NT2/D1 (cell line): Measurements from ENCODE around the gene PTPRT.

ENCODE experiments used
- DNase-seq: peaks from one replicate; pipeline ENCODE4 v3.0.0-alpha.2; 2011; ENCODE audit warnings: low read depth, low spot score
- H3K27me3 ChIP-seq: 2 replicates; pipeline ENCODE4 v1.6.0; 2011; ENCODE audit warnings: mild to moderate bottlenecking; ENCODE audit not compliant: insufficient read length, insufficient read depth
- H3K36me3 ChIP-seq: 2 replicates; pipeline ENCODE4 v1.6.1; 2011; ENCODE audit warnings: mild to moderate bottlenecking, low read length, mixed read lengths; ENCODE audit not compliant: insufficient read depth, insufficient read length
- H3K4me1 ChIP-seq: 2 replicates; pipeline ENCODE4 v1.5.1; 2011; ENCODE audit not compliant: insufficient read depth, insufficient read length
- H3K4me3 ChIP-seq: 2 replicates; pipeline ENCODE4 v1.5.1; 2011; ENCODE audit warnings: low read depth; ENCODE audit not compliant: insufficient read length
- H3K9ac ChIP-seq: 2 replicates; pipeline ENCODE4 v1.6.0; 2011; ENCODE audit warnings: low read depth; ENCODE audit not compliant: insufficient read length
- H3K9me3 ChIP-seq: 2 replicates; pipeline ENCODE4 v1.5.1; 2011; ENCODE audit warnings: mild to moderate bottlenecking, low read length; ENCODE audit not compliant: insufficient read depth
- SUZ12 ChIP-seq: IDR thresholded peaks from 2 replicates; pipeline ENCODE4 v1.6.1; 2011; ENCODE audit not compliant: insufficient read length, insufficient read depth; ENCODE audit errors: extremely low read depth
- YY1 ChIP-seq: IDR thresholded peaks from 2 replicates; pipeline ENCODE4 v1.6.1; 2011; ENCODE audit not compliant: insufficient read length, insufficient read depth
- ZNF274 ChIP-seq: IDR thresholded peaks from 2 replicates; pipeline ENCODE4 v1.6.1; 2011; ENCODE audit warnings: mild to moderate bottlenecking, low read depth, low read length

Gene PTPRT

DNA sequence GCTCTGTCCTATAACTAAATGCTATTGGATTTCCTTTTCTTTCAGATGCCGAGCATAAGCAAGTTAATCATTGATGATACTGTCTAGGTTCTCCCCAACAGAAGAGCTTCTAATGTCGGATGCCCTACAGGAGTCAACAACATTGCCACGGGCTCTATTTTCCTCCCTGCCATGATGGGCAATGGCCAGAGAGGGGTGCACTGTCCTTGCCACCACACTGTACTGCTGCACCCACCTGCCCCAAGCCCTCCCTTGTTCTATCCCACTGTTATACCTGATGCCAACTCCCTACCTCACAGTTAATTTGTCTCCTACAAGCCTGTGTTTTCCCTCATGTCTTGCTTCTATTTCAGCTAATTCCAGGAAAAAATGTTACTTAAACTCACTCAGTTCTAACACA is 797.9 kb downstream of the PTPRT start:
- TF ChIP-seq YY1, result no peak
- TF ChIP-seq ZNF274, result no peak
- TF ChIP-seq SUZ12, result no peak

DNA sequence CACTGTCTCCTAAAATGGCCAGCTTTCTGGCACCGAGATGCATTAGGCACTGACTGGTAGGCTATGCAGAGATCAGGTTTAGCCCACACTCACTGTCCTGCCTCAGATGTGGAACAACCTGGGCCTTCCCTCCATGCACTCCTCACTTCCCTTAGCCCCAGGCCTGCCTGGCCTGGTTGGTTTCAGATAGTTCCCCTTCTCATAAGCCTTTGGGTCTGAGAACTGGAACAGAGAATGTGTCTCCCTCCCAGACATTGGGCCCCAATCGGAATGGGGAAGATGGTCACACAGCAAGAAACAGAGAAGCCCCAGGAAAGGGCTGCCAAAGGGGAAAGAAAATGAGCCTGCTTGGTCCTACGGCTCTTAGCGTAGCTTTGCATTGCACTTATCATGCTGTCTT is 809.4 kb downstream of the PTPRT start:
- H3K36me3 ChIP-seq, result no peaks in the 10 kb centered on the region
- no peak overlapping the region for H3K4me3 ChIP-seq
- DNase-seq, result no peak
- H3K9me3 ChIP-seq, result no peaks in the 10 kb centered on the region
- no peak overlapping the region for H3K9ac ChIP-seq
- TF ChIP-seq ZNF274 (no peak), YY1 (no peak), SUZ12 (no peak)
- H3K27me3 ChIP-seq, result no peaks in the 10 kb centered on the region
- H3K4me1 ChIP-seq, result no peaks in the 10 kb centered on the region

More for the DNA sequence above, 797.9 kb downstream of the PTPRT start:
- Histone ChIP-seq H3K9me3 (no peaks in the 10 kb centered on the region), H3K36me3 (no peaks in the 10 kb centered on the region), H3K27me3 (no peaks in the 10 kb centered on the region), H3K9ac (no peak overlapping the region), H3K4me3 (no peak overlapping the region), H3K4me1 (no peaks in the 10 kb centered on the region)
- no peak for DNase-seq

DNA sequence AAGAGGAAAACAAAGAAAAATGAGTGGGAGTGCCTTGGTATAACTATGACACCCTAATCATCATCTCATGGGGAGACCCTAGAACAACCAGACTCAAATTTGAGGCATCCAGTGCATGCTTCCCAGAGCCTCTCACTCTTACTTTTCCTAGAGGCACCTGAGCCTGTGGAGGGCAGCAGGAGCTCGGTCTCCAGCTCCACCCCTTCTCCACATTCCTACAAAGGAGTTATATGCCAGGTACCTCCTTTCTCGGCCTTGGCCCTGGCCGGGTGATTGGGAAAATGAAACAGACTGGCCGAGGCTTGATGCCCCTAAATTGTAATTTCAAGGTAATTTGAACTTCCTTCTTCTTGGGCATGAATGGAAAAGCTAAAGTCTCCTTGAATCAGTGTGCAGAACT is 810.3 kb downstream of the PTPRT start:
- no peak overlapping the region for H3K4me3 ChIP-seq
- H3K9me3 ChIP-seq, result no peaks in the 10 kb centered on the region
- no peak overlapping the region for H3K9ac ChIP-seq
- TF ChIP-seq ZNF274, result no peak
- no peak for TF ChIP-seq YY1
- TF ChIP-seq SUZ12, result no peak
- H3K36me3 ChIP-seq, result no peaks in the 10 kb centered on the region
- no peak for DNase-seq
- H3K27me3 ChIP-seq, result no peaks in the 10 kb centered on the region
- no peaks in the 10 kb centered on the region for H3K4me1 ChIP-seq

DNA sequence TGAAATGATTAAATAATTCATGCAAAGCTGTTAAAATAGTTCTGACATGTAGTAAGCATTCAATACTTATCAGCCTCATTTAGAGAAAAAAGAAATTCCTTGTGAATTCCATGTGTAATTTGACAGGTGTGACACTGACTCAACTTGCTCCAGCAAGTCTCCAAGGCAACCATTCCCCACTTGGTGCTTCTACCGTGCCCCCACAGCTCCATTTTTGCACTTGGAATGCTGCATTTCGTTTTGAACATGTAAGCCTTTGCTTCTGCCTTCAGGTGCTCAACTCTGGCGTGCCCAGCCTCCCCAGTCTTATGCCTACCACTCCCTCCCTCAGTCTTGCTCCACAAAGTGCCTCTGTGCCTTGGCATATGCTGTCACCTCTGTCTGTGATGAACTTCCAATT is 810.9 kb downstream of the PTPRT start:
- no peak overlapping the region for H3K4me3 ChIP-seq
- TF ChIP-seq SUZ12 (no peak), YY1 (no peak), ZNF274 (no peak)
- no peak overlapping the region for H3K9ac ChIP-seq
- no peaks in the 10 kb centered on the region for H3K9me3 ChIP-seq
- no peaks in the 10 kb centered on the region for H3K36me3 ChIP-seq
- DNase-seq, result no peak
- no peaks in the 10 kb centered on the region for H3K27me3 ChIP-seq
- no peaks in the 10 kb centered on the region for H3K4me1 ChIP-seq

DNA sequence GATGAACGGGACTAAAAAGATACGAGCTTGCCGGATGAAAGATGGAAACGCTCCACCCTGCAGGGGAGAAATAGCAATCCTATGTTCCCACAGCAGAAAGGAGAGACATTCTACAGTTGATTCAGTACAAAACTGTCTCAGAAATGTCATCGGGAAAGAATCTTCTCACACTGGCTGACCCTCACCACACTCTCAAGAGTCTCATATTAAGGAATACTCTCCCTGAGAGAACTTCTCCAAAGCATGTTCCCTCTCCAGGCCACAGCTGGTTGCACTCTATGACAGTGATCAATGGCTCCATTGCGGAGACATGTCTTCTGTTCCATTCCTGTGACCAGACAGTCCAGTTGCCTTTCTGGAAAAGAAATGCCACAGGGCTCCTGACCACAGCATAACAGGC is 813.6 kb downstream of the PTPRT start:
- no peaks in the 10 kb centered on the region for H3K9me3 ChIP-seq
- H3K9ac ChIP-seq, result no peak overlapping the region
- no peak for DNase-seq
- H3K36me3 ChIP-seq, result no peaks in the 10 kb centered on the region
- H3K27me3 ChIP-seq, result no peaks in the 10 kb centered on the region
- no peak overlapping the region for H3K4me3 ChIP-seq
- H3K4me1 ChIP-seq, result no peaks in the 10 kb centered on the region
- TF ChIP-seq YY1, result no peak
- no peak for TF ChIP-seq ZNF274
- TF ChIP-seq SUZ12, result no peak

DNA sequence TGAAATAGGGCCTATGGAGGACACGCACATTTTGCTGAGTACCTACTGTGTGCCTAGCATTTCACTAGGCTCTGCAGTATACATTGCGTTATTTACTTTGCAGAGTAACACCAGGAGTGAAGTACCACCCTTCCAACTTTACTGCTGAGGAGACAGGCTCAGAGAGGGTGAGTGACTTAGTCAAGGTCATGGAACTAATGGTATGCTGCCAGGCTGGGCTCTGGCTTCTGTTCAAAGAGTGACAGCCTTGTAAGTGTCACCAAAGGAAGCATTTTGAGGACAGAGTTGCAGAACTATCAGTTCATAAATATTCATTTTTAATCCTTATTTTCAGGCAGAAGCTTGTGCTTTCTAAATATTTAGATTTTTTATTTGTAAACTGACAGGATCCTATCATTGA is 816.7 kb downstream of the PTPRT start:
- Histone ChIP-seq H3K36me3 (no peaks in the 10 kb centered on the region), H3K27me3 (no peaks in the 10 kb centered on the region), H3K9ac (no peak overlapping the region), H3K4me3 (no peak overlapping the region), H3K4me1 (no peaks in the 10 kb centered on the region), H3K9me3 (no peaks in the 10 kb centered on the region)
- TF ChIP-seq SUZ12 (no peak), ZNF274 (no peak), YY1 (no peak)
- DNase-seq, result no peak

DNA sequence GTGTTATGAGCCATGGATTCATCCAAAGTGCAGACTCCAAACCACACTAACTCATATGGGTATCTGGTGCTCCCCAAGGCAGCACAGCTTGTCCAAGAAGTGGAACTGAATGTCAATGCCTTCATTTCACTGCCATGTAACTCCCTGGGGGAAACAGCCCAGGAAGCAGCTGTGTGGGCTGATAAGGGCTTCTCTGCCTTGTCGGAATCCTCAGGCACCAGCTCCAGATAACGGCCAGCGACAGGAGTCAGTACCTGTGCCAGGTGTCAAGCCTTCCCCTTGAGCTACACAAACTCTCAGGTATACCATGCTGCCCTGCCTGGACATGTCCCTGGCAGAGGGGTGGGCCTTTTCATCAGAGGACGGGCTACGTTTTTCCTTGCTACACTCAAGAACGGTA is 819.6 kb downstream of the PTPRT start:
- Histone ChIP-seq H3K27me3 (peaks cover 4% of the 10 kb centered on the region), H3K4me1 (no peaks in the 10 kb centered on the region), H3K4me3 (no peak overlapping the region), H3K36me3 (no peaks in the 10 kb centered on the region), H3K9me3 (no peaks in the 10 kb centered on the region), H3K9ac (no peak overlapping the region)
- DNase-seq, result no peak
- TF ChIP-seq ZNF274, result no peak
- TF ChIP-seq SUZ12, result no peak
- TF ChIP-seq YY1, result no peak

DNA sequence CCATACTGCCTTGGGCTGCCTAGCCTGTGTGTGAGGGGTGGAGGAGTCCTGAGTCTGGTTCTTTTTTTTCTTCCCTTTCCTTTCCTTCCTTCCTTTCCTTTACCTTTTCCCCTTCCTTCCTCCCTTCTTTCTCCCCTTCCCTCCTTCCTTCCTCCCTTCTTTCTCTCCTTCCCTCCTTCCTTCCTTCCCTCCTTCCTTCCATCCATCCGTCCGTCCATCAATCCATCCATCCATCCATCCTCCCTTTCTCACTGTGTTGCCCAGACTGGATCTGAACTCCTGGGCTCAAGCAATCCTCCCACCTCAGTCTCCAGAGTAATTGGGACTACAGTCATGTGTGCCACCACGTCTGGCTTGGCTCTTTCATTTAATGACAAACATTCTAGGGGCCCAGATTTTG is 820.8 kb downstream of the PTPRT start:
- H3K27me3 ChIP-seq, result peaks cover 4% of the 10 kb centered on the region
- H3K4me3 ChIP-seq, result no peak overlapping the region
- DNase-seq, result no peak
- H3K9ac ChIP-seq, result no peak overlapping the region
- H3K36me3 ChIP-seq, result no peaks in the 10 kb centered on the region
- H3K4me1 ChIP-seq, result no peaks in the 10 kb centered on the region
- no peaks in the 10 kb centered on the region for H3K9me3 ChIP-seq
- TF ChIP-seq ZNF274 (no peak), YY1 (no peak), SUZ12 (no peak)
